ENCODE data around the gene MCOLN1. TPM values are rescaled to one million over a fixed set of nuclear protein-coding genes. Genes with fewer than 3 reads are reported as not detected.

MCOLN1 gene
- total RNA-seq, 1 experiment from 2014 or later, result 10.2 TPM

DNA sequence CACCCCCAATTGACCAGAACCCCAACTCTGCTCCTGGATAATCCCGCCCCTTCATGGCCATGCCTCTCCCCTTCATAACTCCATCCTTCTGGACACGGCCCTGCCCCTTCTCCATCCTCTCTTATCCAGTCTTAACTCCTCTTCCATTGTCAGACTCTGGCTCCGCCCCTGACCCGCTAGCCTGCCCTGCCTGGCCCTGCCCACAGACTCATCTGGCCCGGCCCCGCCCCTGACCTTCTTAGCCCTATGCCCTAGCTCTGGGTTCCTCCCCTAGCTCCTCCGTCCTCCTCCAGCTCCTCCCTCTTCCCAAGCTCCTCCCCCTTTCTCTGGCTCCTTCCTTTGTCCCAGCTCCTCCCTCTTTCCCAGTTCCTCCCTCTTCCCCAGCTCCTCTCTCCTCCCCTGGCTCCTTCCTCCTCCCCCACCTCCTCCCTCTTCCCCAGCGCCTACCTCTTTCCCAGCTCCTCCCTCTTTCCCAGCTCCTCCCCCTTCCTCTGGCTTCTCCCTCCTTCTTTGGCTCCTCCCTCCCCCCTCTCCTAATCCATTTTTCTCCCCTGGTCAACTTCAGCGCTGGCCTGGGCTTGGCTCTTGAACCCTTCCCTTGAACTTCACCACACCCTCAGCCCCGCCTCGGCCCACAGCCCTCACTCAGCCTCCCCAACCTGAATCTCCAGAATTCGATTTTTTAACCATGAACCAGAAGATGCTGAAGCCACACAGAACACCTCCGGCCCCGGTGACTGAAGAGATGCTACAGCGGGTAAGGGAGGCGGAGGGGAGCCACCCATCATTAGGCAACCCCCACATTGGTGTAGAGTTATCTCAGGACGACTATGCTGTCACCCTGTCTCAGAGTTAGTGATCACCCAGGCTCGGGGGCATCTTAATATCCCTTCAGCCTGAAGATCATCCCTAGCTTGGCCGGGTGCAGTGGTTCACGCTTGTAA is 15.8 kb upstream of the MCOLN1 start:
- Histone ChIP-seq H3F3A (ENCODE audit: low read length, unreplicated experiment) (no peaks in the 10 kb centered on the region), H3K9me3 (ENCODE audit: low read length) (no peaks in the 10 kb centered on the region), H3K4me1 (ENCODE audit: insufficient read depth, low read length) (peaks cover 16% of the 10 kb centered on the region), H3K4me2 (ENCODE audit: low read length) (peak overlapping the region; percentile 77), H3K4me3 (ENCODE audit: low read length) (peak overlapping the region; percentile 48), H3K27me3 (ENCODE audit: low read length) (no peaks in the 10 kb centered on the region), H3K9me2 (replicated peaks; ENCODE audit: low read length) (no peaks in the 10 kb centered on the region), H4K20me1 (ENCODE audit: low read length) (no peaks in the 10 kb centered on the region), H3K36me3 (ENCODE audit: low read depth, low read length) (no peaks in the 10 kb centered on the region), H3K9ac (ENCODE audit: low read length) (no peak overlapping the region), H3K27ac (ENCODE audit: low read length) (no peak overlapping the region), H2AFZ (ENCODE audit: low read length) (peak overlapping the region; percentile 84), H3K79me2 (ENCODE audit: low read length) (no peaks in the 10 kb centered on the region)
- CTCF ChIA-PET, result interaction anchor here (0.5 to 1.0 kb wide), 3 partner anchors 99 to 422 kb away, joined by 3 to 4 read pairs (median 3); no protein-coding TSS in a partner anchor
- DNase-seq (peak; percentile 99), ATAC-seq (peak; percentile 89)
- POLR2A ChIA-PET (ENCODE audit: unreplicated experiment), result interaction anchor here (0.6 to 0.8 kb wide), 5 partner anchors 24 to 936 kb away, joined by 3 to 8 read pairs (median 5); no protein-coding TSS in a partner anchor
- TF ChIP-seq EZH2 (IDR thresholded peaks at IDR 0.05; ENCODE audit: low read length, unreplicated experiment) (no peak), EZH2phosphoT487 (IDR thresholded peaks at IDR 0.05; ENCODE audit: borderline replicate concordance, low read length) (no peak), CTCF (conservative IDR thresholded peaks at IDR 0.05; ENCODE audit: low read depth, low read length) (no peak)
- TSS peak; percentile 50 for BruUV-seq (replicated peaks)
- intact Hi-C loops (cut with micrococcal nuclease), result loop anchor here (10.0 kb wide), 1 partner anchor 112 kb away; no protein-coding TSS in a partner anchor

DNA sequence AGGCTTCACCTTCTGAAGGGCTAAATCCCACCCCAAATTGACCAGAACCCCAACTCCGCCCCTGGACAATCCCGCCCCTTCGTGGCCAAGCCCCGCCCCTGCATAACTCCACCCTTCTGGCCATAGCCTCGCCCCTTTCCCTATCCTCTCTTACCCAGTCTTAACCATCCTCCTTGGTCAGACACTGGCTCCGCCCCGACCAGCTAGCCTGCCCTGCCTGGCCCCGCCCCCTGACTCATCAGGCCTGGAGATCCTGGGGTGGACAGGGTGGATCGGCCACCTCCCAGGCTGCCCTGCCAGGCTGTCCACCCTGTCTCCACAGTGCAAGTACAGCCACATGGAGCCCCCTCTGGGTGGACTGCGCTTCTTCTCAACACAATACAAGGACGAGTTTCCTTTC is 14.5 kb upstream of the MCOLN1 start:
- Histone ChIP-seq H3K4me3 (ENCODE audit: low read length) (no peak overlapping the region), H3K27ac (ENCODE audit: low read length) (no peak overlapping the region), H3K79me2 (ENCODE audit: low read length) (no peaks in the 10 kb centered on the region), H3K9me3 (ENCODE audit: low read length) (no peaks in the 10 kb centered on the region), H4K20me1 (ENCODE audit: low read length) (no peaks in the 10 kb centered on the region), H3K9me2 (replicated peaks; ENCODE audit: low read length) (no peaks in the 10 kb centered on the region), H3K4me1 (ENCODE audit: insufficient read depth, low read length) (peaks cover 16% of the 10 kb centered on the region), H3K4me2 (ENCODE audit: low read length) (0 out of 2 replicates have a peak overlapping the region, but pooled peaks have one; percentile 12), H3K36me3 (ENCODE audit: low read depth, low read length) (no peaks in the 10 kb centered on the region), H3K9ac (ENCODE audit: low read length) (no peak overlapping the region), H2AFZ (ENCODE audit: low read length) (no peak overlapping the region), H3F3A (ENCODE audit: low read length, unreplicated experiment) (no peaks in the 10 kb centered on the region), H3K27me3 (ENCODE audit: low read length) (no peaks in the 10 kb centered on the region)
- no peak for TF ChIP-seq EZH2 (IDR thresholded peaks at IDR 0.05; ENCODE audit: low read length, unreplicated experiment)
- TF ChIP-seq EZH2phosphoT487 (IDR thresholded peaks at IDR 0.05; ENCODE audit: borderline replicate concordance, low read length), result no peak
- no peak for TF ChIP-seq CTCF (conservative IDR thresholded peaks at IDR 0.05; ENCODE audit: low read depth, low read length)
- BruUV-seq (replicated peaks), result no TSS peak
- ATAC-seq (peak; percentile 68), DNase-seq (peak; percentile 97)
- ChIA-PET POLR2A (ENCODE audit: unreplicated experiment) (no interaction called here), CTCF (no interaction called here)
- intact Hi-C loops (cut with micrococcal nuclease), result loop anchor here (10.0 kb wide), 1 partner anchor 113 kb away; no protein-coding TSS in a partner anchor

Measured in PC-3 (cell line).